Epithelial cell of esophagus (primary cell): Measurements from ENCODE around the gene KRTAP10-12.
A peak's percentile ranks its signal among the peaks of the same experiment; 100 is the strongest.

Experiments
- DNase-seq: peaks from one replicate; pipeline ENCODE4 v3.0.0; 2010; ENCODE audit warnings: low read depth
- H3K4me3 ChIP-seq: 2 replicates; pipeline ENCODE4 v1.5.1; 2011; ENCODE audit warnings: mild to moderate bottlenecking, low read length, control low read depth
- CTCF ChIP-seq: IDR thresholded peaks from 2 replicates; pipeline ENCODE4 v1.5.1; 2011; ENCODE audit warnings: low read depth, mild to moderate bottlenecking, low read length, control low read depth, inconsistent platforms; ENCODE audit not compliant: insufficient read depth; ENCODE audit errors: missing control alignments

The KRTAP10-12 gene

GRCh38 chr21:44710756-44711326, 13.9 kb downstream of the KRTAP10-12 start:
- no peak overlapping the region for H3K4me3 ChIP-seq
- TF ChIP-seq CTCF = no peak
- DNase-seq = peak; percentile 62

GRCh38 chr21:44711327-44712202, 14.6 kb downstream of the KRTAP10-12 start, which contains the start of gene TSPEAR:
TSPEAR (minus strand) TSS chr21:44711572; CDS start chr21:44711514, 58 bp downstream.
- TF ChIP-seq CTCF = no peak
- no peak for DNase-seq
- no peak within 1 kb of the TSS for H3K4me3 ChIP-seq

GRCh38 chr21:44712203-44713028, 15.4 kb downstream of the KRTAP10-12 start:
- no peak for TF ChIP-seq CTCF
- H3K4me3 ChIP-seq = no peak overlapping the region
- no peak for DNase-seq

GRCh38 chr21:44713130-44713529, 16.2 kb downstream of the KRTAP10-12 start:
- TF ChIP-seq CTCF = no peak
- H3K4me3 ChIP-seq = no peak overlapping the region

GRCh38 chr21:44713846-44714245, 16.9 kb downstream of the KRTAP10-12 start:
- H3K4me3 ChIP-seq = no peak overlapping the region
- DNase-seq = no peak
- TF ChIP-seq CTCF = no peak

More at GRCh38 chr21:44713130-44713529, 16.2 kb downstream of the KRTAP10-12 start:
- no peak for DNase-seq

GRCh38 chr21:44714905-44715304, 17.9 kb downstream of the KRTAP10-12 start:
- TF ChIP-seq CTCF = no peak
- H3K4me3 ChIP-seq = no peak overlapping the region
- DNase-seq = no peak
